NCI-H1092 treated with DMSO at 0.1 percent for 48 hours (cell line): Measurements from ENCODE around the gene GAS7.

Experiments used
- DNase-seq: peaks from one replicate; lab custom pipeline; 2025; lab: John Stamatoyannopoulos, UW

GAS7 gene

DNA sequence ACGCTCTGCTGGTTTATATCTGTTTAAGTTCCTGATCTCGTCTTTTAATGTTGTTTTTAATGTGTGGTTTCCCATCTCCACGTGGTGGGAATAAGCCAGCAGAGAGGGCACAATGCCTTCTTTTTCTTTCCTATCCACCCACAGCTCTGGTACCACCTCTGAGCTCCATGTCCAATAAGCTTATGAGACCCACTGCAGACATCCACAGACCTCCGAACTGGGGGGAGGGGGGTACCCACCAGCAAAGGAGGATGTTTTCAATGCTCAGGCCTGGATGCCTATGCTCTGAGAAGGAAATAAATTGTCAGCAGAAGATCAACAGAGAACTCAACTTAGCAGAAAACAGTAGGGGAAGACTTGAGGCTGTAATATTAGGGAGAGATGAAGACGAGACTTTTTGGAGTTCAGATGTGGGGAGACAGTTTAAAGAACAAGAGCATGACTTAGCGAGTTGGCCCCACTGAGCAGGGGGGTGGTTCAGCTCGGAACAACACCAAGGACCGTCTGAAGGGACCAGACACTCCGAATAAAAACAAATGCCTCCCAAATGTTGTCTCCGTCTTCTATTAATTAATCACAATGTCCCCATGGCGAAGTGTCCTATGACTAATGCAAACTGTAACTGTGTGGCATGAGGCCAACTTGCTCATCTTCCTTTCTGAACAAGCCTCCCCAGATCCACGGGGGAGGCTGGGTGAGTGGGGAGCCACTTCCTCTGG is 62.7 kb downstream of the GAS7 start:
- no peak for DNase-seq

DNA sequence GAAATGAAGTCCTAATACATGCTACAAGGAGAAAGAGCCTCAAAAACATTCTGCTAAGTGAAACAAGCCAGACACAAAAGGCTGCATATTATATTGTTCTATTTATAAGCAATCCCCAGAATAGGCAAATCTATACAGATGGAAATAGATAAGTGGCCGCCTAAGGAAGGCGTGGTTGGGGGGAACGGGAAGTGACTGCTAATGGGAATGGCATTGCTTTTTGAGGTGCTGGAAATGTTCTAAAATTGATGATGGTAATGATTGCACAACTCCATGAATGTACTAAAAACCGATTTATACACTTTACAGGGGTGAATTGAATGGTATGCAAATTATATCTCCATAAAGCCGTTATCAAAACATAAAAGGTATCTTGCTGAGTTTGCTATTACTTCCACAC is 67.7 kb downstream of the GAS7 start:
- no peak for DNase-seq

DNA sequence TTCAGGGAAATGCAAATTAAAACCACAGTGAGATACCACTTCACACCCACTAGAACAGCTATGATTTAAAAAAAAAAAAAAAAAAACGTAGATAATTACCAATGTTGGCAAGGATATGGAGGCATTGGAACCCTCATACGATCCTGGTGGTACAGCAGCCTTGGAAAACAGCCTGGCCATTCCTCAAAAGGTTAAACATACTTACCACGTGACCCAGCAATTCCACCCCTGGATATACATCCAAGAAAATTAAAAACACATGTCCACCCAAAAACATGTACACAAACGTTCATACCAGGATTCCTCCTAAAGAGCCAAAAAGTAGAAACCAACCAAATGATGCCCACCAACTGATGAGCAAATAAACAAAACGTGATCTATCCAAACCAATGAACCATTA is 68.1 kb downstream of the GAS7 start:
- no peak for DNase-seq

DNA sequence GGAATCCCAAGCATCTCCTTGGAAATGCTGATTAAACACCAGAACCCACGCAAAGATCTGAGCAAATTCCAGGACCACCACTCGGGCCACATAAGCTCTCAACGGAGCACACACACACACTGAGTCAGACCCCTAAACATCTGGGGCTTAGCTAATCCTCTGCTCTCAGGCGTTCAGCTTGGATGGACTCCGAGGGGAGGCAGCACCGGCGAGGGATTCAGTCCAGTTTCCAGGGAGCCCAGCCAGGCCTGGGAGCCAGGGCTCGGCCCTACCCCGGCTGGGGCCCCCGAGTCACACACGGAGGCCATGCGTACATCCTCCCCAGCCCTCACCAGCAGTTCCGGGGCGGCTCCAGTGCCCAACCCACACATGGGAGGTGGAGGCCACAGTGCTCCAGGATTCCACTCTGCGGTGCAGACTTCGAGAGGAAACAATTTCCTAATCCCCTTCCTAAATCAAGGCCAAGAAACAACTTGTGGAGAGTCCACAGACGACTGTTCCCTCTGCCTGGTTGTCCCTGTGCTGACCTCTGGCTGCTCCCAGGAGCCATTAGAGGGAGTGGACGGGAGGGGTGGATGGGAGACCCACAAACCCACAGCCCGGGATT is 70.5 kb downstream of the GAS7 start:
- no peak for DNase-seq

DNA sequence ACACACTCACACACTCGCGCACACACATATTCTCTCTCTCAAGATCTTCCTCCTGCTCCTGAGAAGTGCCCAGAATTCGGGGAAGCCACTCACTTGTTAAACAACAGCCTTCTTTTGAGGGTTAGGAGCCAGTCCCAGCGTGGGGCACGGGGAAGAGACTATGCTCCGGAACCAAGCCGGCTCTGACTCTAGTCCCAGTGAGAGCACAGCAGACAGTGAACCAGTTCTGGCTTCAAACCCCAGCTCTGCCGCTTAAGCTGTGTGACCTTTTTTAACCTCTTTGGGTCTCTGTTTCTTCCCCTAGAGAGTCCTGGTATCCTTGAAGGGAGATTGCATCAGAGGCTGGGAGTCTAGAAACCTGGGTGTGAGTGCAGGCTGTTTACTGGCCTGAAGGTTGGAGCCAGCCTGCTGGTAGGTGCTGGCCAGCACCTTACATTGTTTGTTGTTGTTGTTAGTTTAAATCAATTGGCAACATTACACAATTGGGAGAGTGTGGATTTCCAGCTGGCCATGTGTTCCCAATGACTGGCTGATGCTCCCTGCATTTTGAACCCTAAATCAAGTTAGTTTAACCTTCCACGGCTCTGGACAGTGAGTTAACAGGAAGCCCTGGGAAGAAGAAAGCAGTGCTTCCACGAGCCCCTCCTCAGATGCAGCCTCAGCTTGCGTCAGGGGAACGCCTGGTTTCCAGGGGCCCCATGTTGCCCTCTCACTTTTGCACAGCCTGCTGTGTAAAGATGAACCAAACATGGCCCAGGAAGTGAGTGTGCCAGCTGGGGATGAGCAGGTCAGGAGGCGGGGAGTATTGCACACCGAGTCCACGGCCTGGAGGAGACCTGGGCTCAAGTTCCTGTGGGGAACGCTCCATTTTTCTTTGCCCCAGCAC is 71.5 kb downstream of the GAS7 start:
- DNase-seq: no peak

DNA sequence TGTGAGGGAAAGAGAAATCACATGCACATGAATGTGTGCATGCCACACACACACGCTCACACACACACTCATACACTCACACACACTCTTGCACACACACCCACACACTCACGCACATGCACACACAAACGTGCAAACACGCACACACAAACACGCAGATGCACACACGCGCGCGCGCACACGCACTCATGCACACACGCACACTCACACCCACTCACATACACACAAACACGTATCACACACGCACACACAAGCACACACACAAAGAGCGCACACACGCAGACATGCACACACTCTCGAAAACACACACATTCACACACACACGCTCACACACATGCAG is 72.2 kb downstream of the GAS7 start:
- no peak for DNase-seq

DNA sequence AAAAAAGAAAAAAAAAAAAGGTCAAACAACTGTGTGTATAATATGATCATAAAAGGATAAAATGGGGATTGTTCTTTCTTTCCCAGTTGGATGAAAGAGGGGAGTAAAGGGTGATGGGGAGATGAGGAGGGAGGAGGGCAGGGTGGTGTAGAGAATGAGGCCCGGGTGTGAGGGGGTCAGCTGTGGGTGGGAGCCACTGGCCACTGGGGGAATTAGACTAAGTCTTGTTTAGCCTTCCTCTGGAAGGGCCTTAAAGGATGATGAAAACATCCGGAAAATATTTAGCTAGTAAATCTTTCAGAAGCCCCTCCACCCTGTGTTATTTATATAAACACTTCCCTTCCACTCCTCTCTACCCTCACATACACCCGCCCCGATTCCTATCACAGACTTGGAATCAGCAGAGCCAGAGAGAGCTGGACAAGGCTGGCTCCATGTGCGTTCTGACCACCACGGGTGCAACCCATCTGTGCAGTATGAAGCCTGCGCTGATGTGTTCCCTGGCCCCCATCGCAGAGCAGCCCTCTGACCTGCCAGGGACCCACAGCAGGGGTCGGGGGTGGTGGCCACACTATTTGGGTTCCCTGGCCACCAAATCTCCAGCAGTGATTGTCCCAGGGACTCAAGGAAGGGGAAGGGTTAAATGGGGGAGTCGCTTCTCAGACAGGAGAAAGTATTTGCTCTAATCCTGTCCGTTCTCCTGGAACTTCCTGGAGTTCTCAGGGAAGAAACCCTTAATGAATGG is 72.7 kb downstream of the GAS7 start:
- DNase-seq: no peak

DNA sequence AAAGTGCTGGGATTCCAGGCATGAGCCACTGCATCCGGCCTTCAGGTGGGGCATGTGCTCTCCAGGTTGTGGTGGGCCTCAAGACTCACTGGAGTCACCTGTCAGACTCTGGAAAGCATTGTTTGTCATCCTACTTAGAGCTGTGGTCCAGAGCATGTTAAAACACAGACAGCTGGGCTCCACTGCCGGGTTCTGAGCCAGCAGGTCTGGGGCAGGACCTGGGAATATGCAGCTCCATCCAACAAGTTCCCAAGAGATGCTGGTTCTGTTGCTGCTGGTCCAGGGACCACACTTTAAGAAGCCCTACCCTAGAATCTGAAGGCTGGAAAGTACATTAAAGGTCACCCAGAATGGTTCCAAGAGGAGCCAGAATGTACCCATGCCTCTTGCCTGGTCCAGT is 75.3 kb downstream of the GAS7 start:
- DNase-seq: no peak

DNA sequence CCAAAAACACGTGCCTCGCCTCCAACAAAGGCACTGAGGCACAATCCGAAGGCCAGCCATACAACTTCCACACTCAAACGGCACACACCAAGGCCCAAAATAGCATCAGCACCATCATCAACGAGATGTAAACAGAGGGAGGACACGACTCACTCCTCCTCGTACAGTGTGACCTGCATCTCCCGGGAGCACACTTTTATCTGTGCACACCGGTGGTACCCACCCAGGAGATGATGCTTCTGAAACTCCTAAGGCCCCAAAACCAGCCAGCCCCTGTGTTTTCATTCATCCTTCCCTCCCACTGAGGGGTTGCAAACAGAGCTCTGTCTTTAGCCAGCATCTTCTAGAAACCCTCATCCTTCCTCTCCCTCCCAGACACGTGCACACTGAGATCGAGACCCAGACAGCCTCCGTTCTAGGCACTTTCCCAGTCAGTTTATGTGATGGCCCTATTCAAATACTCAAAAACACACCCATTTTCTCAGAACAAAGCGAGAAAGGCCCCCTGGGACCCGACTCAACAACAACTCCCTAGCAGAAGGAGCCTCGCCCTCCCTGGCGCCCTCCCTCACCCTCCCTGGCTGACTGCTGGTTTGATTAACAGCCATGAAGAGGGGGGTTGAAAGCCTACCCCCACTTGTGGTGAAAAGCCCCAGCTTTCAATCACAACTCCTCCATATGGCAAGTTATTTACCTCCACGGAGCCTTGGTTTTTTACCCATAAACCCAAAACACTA is 76.3 kb downstream of the GAS7 start:
- no peak for DNase-seq

DNA sequence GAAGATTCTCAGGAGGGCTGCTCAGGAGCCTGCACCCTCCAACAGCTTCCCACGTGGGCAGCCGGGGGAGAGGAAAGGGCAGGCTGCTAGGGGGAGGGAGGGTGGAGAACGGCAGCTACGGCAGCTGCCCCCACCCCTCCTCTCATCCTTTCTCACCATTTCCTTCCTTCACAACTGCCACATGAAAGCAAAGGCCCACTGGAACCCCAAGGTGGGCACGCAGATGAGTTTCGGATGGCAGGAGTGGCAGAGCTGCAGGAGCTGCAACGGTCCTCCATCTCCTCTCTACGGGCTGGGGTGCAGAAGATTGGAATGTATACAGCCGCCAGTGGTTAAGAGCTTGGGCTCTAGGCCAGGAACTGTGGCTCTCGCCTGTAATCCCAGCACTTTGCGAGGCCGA is 77.7 kb downstream of the GAS7 start:
- DNase-seq: no peak

DNA sequence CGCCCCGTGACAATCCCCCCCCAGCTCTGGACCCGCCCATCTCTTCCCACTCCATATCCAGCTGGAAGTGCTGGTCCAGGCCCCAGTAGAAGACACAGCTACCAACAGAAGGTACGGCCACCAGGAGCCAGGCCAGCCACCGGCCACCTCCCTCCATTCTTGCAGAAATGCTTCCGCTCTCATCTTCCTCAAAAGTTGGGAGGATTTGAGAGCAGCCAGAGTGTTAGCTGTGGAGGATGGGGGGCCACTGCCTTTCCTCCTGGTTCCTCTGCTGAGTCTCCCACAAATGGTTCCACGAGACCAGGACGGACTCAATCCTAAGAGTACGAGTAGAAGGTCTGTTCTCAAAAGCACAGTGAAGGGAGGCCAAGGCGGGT is 78.3 kb downstream of the GAS7 start:
- DNase-seq: no peak

DNA sequence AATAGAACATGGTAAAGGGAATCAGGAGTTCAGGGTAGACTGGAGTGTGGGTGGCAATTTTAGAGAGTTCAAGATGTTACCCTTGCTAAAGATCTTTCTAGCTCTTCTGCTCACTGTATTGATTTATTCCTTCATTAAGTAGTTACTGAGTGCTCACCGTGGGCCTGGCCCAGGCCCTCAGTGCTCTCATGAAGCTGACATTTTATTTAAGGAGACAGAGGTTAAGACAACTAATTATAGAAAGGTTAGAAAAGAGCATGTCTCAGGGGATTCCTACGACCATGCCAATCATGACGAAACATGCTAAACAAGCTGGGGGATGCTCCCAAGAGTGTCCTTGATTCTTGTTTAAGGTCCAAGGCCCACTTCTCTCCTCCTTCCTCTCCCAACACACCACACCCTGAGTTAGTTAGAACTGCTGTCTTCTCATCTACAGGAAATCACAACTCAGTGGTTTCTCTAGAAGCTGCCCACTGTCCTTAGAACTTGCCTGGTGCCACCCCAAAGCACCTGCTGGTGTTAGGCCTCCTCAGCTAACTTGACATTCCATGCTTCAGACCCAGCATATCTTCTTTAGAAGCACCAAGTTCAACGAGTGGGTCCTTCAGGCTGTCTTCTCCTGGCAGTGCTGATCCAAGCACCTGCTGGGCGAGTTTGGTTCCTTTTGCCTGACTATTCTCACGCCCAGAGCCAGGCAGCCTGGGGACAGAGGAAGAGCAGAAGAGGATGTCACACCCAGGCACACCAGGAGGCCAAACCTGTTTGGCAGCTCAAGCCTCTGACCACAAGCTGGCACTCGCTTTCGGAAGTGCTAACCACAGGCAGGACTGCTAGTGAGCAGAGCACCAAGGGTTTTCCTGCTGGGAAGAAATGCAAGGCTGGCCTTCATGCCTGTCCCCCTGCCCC is 79.0 kb downstream of the GAS7 start:
- DNase-seq: no peak

DNA sequence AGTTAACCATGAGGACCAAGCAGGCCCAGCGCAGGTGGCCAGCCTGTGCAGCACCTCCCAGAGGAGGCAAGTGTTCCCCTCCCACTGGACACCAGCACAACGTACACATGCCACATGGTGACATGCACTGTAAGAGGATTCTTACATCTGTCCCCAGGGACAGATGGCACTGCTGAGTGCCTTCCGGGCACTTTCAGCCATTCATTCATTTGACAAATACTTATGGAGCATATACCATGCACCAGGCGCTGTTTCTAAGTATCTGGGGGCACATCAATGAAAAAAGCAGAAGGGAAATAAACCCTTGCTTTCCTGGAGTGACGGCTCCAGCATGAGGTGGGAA is 79.6 kb downstream of the GAS7 start:
- no peak for DNase-seq

DNA sequence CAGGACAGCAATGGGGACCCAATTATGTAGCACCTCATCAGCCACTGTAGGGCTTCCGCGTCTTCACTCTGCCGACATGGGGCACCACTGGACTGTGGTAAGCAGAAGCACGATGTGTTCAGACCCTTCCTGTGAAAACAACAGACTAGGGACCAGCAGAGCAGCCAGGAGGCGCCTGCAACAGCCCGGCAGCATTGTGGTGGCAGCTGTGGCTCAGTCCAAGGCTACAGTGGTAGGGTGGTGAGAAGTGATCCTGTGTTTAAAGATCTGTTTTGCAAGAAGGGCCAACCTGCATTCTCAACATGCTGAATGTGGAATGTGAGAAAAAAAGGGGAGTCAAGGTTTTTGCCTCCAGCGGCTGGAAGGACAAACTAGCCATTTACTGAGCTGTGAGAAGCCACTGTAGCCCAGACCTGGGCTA is 80.8 kb downstream of the GAS7 start:
- DNase-seq: no peak

DNA sequence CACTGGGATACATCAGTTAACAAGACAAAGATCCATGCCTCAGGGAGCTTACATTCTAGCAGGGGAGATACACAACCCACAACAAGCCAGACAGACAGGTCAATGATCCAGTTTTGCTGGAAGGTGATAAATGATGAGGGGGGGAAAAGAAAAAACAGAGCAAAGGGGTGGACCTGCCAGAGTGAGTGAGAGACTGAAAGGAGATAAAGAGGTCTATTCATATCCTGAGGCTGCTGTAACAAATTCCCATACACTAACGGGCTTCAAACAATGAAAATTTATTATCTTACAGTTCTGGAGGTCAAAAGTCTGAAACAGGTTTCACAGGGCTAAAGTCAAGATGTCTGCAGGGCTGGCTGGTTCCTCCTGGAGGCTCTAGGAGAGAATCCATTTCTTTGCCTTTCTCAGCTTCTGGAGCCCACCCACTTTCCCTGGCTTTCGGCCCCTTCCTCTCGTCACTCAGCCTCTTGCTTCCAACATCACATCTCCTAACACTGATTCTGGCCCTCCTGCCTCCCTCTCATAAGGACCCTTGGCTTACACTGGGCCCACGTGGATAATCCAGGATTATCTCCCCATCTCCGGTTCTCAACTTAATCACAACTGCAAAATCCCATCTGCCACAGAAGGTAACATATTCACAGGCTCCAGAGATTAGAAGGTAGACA is 81.5 kb downstream of the GAS7 start:
- DNase-seq: no peak

DNA sequence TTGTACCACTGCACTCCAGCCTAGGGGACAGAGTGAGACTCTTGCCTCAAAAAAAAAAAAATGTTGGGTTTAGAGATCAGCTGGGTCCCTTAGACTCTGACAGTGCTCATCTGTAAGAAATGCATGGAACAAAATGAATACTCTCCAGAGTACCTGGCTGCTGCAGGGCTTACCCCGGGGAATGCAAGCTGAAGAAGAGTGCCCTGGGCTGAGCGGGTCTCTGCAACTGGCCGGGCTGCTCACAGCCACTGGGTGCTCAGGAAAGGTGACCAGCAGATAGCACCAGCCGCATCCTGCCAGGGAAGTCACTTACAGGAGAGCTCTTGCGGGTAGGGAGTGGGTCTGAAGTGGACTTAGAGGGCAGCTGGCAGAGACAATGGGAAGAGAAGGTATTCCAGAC is 82.1 kb downstream of the GAS7 start:
- DNase-seq: no peak

DNA sequence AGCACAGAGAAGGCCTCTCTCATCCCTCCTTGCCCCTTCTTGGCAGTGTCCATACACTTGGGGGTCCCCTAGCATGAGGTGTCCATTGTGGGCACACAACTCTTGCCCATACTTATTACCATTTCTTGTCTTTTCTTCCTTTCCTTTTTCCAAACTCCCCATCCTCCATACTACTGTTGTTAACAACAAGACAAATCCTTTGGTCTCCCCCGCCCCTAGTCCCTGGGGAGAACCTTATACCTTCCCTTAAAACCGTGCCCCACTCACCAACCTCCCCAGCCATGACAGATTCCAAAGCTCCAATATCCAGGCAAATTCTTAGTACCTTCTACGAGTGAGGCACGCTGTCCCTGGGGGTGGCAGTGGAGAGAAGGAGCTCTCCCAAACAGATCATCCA is 82.9 kb downstream of the GAS7 start:
- no peak for DNase-seq

DNA sequence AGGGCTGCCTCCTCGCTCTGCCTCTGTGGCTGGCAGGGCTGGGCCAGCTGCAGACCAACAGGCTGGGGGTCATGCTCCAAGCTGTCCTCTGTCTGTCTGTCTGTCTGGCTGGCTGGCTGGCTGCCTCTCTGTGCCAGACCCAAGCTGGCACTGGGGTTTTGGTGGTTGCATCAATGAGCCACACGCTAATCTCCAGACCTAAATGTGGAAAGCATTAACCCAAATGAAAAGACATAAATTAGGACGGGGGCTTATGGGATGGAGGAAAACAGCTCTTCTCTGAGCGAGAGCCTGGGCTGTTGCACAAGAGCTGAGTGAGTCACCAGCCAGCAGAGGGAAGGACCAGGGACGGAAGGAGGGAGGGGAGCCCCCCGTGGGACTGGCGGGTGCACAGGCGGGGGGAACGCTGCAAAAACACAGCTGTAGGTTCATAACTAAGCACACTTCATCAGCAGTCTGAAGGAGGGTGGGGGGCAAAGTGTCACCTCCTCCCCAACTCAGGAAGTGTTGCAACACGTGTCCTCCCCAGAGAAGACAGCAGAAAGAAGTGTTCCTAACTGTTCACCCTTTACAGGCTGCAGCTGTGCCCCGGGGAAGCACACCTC is 83.4 kb downstream of the GAS7 start:
- no peak for DNase-seq

DNA sequence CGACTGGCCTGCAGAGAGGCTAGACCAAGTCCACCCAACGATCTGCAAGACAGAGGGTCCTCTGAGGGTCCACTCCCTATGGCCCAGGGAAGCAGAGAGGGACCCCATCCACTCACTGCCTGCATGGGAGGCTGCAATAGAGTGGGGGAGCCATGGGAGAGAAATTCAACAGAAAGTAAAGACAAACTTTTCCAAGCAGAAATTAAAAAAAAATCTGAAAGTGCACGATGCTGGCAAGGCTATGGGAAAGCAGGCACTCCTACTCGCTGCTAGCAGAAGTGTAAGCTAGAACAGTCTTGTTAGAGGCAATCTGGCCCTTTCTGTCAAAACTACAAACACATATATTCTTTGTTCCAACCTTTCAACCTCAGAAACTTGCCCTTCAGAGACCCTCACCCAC is 85.4 kb downstream of the GAS7 start:
- DNase-seq: no peak

DNA sequence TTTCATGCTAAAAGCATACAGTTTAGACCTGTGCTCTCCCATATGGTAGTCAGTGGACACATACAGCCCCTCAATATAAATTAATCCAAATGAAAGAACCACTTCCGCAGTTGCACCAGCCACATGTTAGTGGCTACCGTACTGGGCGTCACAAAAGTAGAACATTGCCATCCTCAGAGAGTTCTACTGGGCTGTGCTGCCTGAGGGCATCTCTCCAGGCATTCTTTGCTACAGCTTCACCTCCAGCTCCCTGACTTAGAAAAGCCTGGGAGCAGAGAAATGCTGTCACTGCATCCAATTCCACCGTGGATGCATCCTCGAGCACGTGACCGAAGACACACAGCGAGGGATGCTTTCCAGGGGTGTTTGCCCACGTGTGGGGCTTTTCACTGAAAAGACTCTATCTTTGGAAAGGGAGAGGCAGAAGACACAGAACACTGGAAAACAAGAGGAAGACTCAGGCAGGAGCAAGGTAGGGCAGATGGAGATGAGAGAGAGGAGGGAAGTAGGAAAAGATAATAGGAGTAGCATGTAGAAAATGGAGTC is 86.4 kb downstream of the GAS7 start:
- DNase-seq: no peak
